DND-41 (cell line): ENCODE results near the gene ITM2C.

Experiments used
- ATAC-seq: fragments of 200-7000 bp; cut with Tn5 transposase; 3 replicates; pipeline ENCODE4 v1.9.1; 2021; ENCODE audit warnings: low read depth; ENCODE audit not compliant: insufficient read depth
- DNase-seq: peaks from one replicate; pipeline ENCODE4 v3.0.0-alpha.2; 2020
- H2AFZ ChIP-seq: 2 replicates; pipeline ENCODE4 v1.6.0; 2012; ENCODE audit warnings: low read depth, low read length
- H3K27ac ChIP-seq: 2 replicates; pipeline ENCODE4 v1.5.1; 2012; ENCODE audit warnings: low read length, inconsistent platforms
- H3K27me3 ChIP-seq: fragments of 200-600 bp; sonication (generic); 2 replicates; pipeline ENCODE4 v1.6.0; 2012; ENCODE audit warnings: low read length, mild to moderate bottlenecking, inconsistent platforms; ENCODE audit not compliant: insufficient read depth, poor library complexity
- H3K36me3 ChIP-seq: 2 replicates; pipeline ENCODE4 v1.5.1; 2012; ENCODE audit warnings: low read length, inconsistent platforms; ENCODE audit not compliant: insufficient read depth
- H3K4me1 ChIP-seq: 2 replicates; pipeline ENCODE4 v1.5.1; 2012; ENCODE audit warnings: mild to moderate bottlenecking, low read length; ENCODE audit not compliant: insufficient read depth
- H3K4me2 ChIP-seq: 2 replicates; pipeline ENCODE4 v1.6.0; 2012; ENCODE audit warnings: mild to moderate bottlenecking, moderate library complexity, low read length, inconsistent platforms; ENCODE audit not compliant: insufficient read depth
- H3K4me3 ChIP-seq, 2 experiments: fragments of 200-600 bp in 1 of 2; shearing (Covaris generic) in 1 of 2; 2 replicates each; pipeline ENCODE4 v1.5.1; 2012 to 2016; ENCODE audit warnings: inconsistent platforms in 2 of 2, low read length in 2 of 2, mild to moderate bottlenecking in 2 of 2, low read depth in 1 of 2, moderate library complexity in 1 of 2
- H3K79me2 ChIP-seq: 2 replicates; pipeline ENCODE4 v1.6.0; 2012; ENCODE audit warnings: low read length, inconsistent platforms; ENCODE audit not compliant: insufficient read depth
- H3K9ac ChIP-seq: 2 replicates; pipeline ENCODE4 v1.6.0; 2012; ENCODE audit warnings: low read depth, mild to moderate bottlenecking, inconsistent platforms, low read length, moderate library complexity
- H3K9me3 ChIP-seq: 2 replicates; pipeline ENCODE4 v1.5.1; 2012; ENCODE audit warnings: low read length, moderate library complexity, mild to moderate bottlenecking, inconsistent platforms; ENCODE audit not compliant: insufficient read depth, severe bottlenecking
- H4K20me1 ChIP-seq: 2 replicates; pipeline ENCODE4 v1.6.0; 2012; ENCODE audit warnings: low read length; ENCODE audit not compliant: insufficient read depth
- CTCF ChIP-seq: IDR thresholded peaks from 2 replicates; pipeline ENCODE4 v1.5.1; 2012; ENCODE audit warnings: borderline replicate concordance, low read length, moderate library complexity, mild to moderate bottlenecking; ENCODE audit not compliant: poor library complexity, severe bottlenecking; ENCODE audit errors: extremely low read depth
- EZH2 ChIP-seq: IDR thresholded peaks from 3 replicates; pipeline ENCODE4 v1.6.1; 2012; ENCODE audit warnings: borderline replicate concordance, low read depth, mild to moderate bottlenecking, moderate library complexity, low read length, inconsistent platforms; ENCODE audit not compliant: severe bottlenecking

The ITM2C gene

GRCh38 chr2:230916218-230916617 is 51.5 kb downstream of the ITM2C start:
- DNase-seq: no peak
- ATAC-seq: no peak

GRCh38 chr2:230919240-230919639 is 54.5 kb downstream of the ITM2C start:
- peaks cover 37% of the 10 kb centered on the region for H3K27me3 ChIP-seq
- no peak overlapping the region for H3K27ac ChIP-seq
- no peaks in the 10 kb centered on the region for H3K36me3 ChIP-seq
- no peaks in the 10 kb centered on the region for H3K9me3 ChIP-seq
- no peak overlapping the region for H2AFZ ChIP-seq
- ATAC-seq (no peak), DNase-seq (no peak)
- no peak overlapping the region for H3K9ac ChIP-seq
- no peaks in the 10 kb centered on the region for H3K79me2 ChIP-seq
- no peak overlapping the region for H3K4me2 ChIP-seq
- H3K4me3 ChIP-seq: no peak overlapping the region
- H4K20me1 ChIP-seq: no peaks in the 10 kb centered on the region
- H3K4me1 ChIP-seq: no peaks in the 10 kb centered on the region
- TF ChIP-seq EZH2: no peak
- no peak for TF ChIP-seq CTCF

More at GRCh38 chr2:230916218-230916617, 51.5 kb downstream of the ITM2C start:
- Histone ChIP-seq H3K4me3 (no peak overlapping the region), H2AFZ (no peak overlapping the region), H3K4me1 (no peaks in the 10 kb centered on the region), H4K20me1 (no peaks in the 10 kb centered on the region), H3K36me3 (no peaks in the 10 kb centered on the region), H3K27ac (no peak overlapping the region), H3K27me3 (peaks cover 39% of the 10 kb centered on the region), H3K9me3 (no peaks in the 10 kb centered on the region), H3K4me2 (no peak overlapping the region), H3K9ac (no peak overlapping the region), H3K79me2 (no peaks in the 10 kb centered on the region)
- TF ChIP-seq CTCF: no peak

GRCh38 chr2:230919681-230920080 is 54.9 kb downstream of the ITM2C start:
- H3K36me3 ChIP-seq: no peaks in the 10 kb centered on the region
- no peaks in the 10 kb centered on the region for H3K4me1 ChIP-seq
- no peak overlapping the region for H3K27ac ChIP-seq
- H3K9ac ChIP-seq: no peak overlapping the region
- DNase-seq (no peak), ATAC-seq (no peak)
- no peaks in the 10 kb centered on the region for H3K9me3 ChIP-seq
- H4K20me1 ChIP-seq: no peaks in the 10 kb centered on the region
- H3K79me2 ChIP-seq: no peaks in the 10 kb centered on the region
- no peak overlapping the region for H2AFZ ChIP-seq
- H3K27me3 ChIP-seq: peaks cover 37% of the 10 kb centered on the region
- H3K4me3 ChIP-seq: no peak overlapping the region
- TF ChIP-seq EZH2: no peak
- TF ChIP-seq CTCF: no peak
- H3K4me2 ChIP-seq: no peak overlapping the region

- H3K27me3 ChIP-seq: peaks cover 33% of the 10 kb centered on the region
- no peak overlapping the region for H3K4me2 ChIP-seq
- H3K4me1 ChIP-seq: no peaks in the 10 kb centered on the region
- no peak for TF ChIP-seq CTCF
- TF ChIP-seq EZH2: no peak
- ATAC-seq (no peak), DNase-seq (no peak)
- no peaks in the 10 kb centered on the region for H4K20me1 ChIP-seq
- no peaks in the 10 kb centered on the region for H3K79me2 ChIP-seq
- no peak overlapping the region for H3K9ac ChIP-seq
- H3K27ac ChIP-seq: no peak overlapping the region
- no peaks in the 10 kb centered on the region for H3K36me3 ChIP-seq
- H3K4me3 ChIP-seq: no peak overlapping the region
- no peaks in the 10 kb centered on the region for H3K9me3 ChIP-seq
- no peak overlapping the region for H2AFZ ChIP-seq
These were observed 55.4 kb downstream of the ITM2C start for GRCh38 chr2:230920167-230920566.
